ENCODE measurements around the gene PCNX2.
"Not testable (repeated sequence)": the region's sequence is repeated elsewhere in the genome, so short reads cannot be mapped to it uniquely, and the experiment has no call there.

PCNX2 gene

DNA sequence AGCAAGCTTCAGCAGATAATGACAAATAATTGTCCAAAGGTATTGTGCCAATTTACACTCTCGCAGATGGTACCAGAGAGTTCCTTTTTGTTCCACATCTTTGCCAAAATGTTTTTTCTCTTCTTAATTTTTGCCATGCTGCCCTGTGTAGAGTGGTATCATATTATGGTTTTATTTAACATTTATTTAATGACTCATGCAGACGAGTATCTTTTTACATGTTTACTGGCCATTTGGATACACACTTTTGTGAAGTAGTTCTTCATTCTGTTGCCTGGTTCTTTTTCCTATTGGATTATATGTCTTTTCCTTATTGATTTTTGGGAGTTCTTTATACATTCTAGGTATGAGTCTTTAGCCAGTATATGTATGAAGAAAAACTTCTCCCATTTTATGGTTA is 151.1 kb downstream of the PCNX2 start:
- no peak for DNase-seq

DNA sequence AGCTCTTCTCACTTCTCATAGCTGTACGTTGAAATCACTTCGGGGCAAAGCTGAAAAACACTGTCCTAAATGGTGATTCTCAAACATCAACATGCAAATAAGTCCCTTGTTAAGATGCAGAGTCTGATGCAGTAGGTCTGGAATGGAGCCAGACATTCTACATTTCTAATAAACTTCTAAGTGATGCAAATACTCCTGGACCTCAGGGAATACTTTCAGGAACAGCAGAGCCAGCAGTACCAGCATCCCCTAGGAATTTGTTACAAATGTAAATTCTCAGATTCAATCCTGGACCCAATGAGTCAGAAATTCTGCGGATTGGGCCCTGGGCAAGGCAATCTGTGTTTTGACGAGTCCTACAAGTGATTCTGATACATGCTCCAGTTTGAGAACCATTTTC is 152.3 kb downstream of the PCNX2 start:
- no peak for DNase-seq

DNA sequence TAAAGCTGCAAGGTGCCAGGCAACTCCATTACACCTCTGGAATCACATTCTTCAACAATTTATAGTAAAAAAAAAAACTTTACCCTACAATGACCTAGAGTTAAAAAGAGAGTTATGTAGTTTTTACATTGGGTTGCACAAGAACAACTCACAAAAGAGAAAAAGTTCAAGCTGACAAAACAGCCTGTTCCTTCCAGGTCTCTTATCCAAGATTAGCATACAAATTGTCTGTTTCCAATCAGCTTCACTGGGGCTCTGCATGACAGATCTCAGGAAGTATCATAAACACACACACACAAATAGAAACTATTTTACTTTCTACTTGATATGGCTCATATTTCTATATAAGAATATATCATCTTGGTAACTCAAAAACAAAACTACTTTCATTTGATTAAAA is 154.6 kb downstream of the PCNX2 start:
- no peak for DNase-seq

DNA sequence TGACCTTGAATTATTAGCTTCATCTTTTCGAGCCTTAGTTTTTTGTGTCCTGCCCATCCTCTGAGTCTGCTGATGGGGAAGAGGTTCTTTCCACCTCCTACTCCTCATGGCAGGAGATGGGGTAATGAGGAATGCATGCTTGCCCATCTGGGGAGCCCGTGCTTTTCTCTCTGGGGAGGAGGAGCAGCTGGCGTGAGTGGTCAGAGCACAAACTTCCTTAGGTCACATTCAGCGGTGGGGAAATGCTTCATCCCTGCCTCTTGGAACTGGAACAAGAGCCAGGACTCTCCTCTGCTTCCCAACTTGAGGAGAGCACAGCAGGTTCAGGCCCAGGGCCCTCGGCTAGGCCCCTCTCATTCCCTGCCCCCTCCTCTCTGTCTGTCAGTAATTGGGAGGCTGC is 155.0 kb downstream of the PCNX2 start:
- DNase-seq: no peak

DNA sequence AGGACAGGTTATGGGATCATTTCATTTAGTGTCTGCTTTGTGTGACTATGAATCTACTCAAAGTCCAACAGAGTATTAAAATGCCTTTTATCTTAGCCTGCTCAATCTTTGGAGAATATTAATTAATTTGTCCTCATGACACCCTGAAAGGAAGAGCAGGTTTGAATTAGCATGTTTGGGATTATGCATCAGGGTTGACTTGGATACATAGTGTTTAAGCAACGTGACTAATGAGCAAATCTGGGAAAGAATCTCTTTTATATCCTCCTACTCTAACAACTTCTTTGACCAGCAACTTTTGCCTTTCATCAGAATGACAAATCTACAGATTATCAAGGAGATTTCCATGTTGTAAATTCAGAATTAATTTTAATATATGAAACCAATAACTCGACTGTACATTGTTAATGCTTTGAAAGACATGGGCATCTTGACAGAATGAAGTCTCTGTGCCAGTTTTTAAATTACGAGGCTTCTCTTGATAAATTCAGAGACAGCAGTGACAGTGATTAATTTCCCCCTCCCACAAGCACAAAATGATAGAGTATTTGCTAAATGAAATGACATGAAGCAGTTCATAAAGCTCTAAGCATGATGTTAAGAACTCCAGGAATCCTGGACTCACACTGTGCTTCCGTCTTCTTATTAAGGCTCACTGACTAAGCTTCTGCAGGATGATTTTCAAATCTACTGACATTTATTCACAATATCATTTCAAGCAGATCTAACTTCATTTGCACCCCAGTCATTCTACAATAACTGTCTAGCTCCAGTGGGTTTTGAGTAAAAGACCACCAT is 156.5 kb downstream of the PCNX2 start:
- DNase-seq: no peak

DNA sequence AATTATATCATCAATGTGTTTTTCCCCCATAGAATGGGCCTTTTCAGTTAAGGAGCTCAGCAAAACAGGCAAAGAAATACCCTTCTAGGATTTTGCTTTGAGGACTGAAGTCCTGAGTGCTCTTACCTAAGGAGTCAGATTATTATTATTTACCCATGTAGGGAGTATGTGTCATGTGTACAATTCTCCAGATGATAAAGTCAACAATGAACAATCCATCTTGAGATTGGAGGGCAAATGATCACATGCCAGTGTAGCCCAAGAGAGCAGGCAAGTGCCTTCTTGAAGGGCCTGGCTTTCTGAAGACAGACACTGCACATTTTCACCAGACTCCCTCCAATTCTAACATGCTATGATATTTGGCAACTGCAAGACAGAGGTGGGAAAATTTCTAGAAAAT is 159.7 kb downstream of the PCNX2 start:
- DNase-seq: no peak

DNA sequence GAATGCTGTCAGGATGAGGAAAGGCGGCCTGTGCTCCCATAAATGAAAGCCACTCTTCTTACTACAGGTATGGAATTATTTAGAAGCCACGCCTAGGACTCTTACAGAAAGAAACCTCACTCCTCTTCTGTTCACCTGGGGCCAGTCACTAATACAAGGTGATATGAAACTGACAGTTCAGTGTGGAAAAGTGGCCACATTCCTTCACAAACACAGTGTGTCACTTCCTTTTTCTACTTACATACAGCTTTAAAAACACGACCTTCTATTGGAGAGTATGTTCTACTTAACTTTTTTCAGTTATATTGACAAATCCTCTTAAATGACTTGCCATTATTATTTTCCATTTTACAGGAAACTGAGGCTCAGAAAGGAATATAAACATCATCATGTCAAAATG is 163.1 kb downstream of the PCNX2 start:
- no peak for DNase-seq

DNA sequence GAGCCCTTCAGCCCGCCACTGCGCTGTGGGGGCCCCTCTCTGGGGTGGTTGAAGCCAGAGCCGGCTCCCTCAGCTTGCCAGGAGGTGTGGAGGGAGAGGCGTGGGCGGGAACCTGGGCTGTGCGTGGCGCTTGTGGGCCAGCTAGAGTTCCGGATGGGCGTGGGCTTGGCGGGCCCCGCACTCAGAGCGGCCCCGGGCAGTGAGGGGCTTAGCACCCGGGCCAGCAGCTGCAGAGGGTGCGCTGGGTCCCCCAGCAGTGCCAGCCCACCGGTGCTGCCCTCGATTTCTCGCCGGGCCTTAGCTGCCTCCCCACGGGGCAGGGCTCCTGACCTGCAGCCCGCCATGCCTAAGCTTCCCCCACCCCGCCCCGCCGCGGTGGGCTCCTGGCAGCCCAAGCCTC is 166.5 kb downstream of the PCNX2 start:
- not testable (repeated sequence) for DNase-seq

DNA sequence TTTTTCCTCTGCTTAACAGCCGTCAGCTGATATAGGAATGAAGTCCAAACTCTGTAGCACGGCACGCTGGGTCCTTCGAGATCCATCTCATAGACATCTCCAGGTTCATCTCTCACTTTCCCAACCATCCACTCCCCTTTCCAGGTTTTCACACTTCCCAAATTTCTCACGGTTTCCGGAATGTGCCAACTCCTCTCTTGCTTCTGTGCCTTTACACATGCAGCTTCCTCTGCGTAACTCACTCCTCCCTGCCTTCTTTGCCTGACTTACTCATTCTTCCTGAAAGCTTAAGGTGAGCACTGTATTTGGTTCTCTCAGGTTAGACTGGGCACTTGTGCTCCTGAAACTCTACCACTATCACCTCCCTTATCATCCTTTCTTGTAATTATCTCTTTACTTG is 168.4 kb downstream of the PCNX2 start:
- DNase-seq: no peak

DNA sequence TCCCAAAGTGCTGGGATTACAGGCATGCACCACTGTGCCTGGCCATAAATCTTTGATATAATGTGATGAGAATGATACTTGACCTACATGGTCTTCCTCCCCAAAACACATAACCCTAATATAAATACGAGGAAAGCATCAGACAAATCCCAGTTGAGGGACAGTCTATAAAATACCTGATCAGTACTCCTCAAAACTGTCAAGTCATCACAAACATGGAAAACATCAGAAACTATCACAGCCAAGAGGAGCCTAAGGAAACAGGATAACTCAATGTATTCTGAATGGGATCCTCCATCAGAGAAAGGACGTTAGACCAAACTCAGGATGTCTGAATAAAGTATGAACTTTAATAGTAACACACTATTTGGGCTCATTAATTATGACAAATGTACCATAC is 172.7 kb downstream of the PCNX2 start:
- no peak for DNase-seq

DNA sequence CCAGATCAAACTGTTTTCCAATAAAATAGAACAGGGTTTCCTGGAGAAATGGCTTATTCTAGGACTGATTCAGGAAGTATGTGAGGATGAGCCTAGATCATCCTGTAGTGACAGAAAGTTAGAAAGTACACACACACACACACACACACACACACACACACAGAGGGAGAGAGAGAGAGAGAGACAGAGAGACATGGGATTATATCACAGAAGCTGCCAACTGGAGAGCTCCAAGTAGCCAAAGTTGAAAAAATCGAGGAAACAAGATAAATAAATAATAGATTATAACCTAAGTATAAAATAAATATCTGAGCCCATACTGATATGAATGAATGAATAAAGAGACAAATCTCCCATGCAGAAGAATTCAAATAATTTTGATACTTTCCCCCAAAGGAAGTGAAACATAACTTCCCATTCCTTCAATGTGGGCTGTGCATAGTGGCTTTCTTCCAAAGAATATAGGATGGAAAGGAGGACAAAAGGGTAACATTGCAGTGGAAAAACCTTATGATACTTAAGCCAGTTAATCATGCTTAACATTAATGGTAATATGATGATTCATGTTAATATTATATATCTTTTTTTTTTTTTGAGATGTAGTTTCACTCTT is 173.5 kb downstream of the PCNX2 start:
- no peak for DNase-seq

DNA sequence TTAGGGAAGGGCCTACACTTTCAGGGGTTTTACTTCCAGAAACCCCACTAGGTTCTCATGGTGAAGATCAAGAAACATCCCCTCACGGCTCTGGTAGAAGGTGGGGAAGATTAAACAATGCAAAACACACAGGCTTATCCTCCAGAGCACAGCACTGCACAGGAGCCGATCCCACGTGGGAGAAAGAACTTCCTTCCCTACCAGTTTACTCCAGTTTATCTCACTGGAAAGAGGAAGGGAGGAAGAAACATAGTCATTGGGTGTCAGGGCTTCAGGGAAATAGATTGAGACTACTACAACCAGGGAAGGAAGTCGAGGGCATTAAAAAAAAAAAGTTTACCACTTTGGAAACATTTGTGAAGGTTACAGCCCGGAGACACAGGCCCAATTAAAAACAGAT is 180.7 kb downstream of the PCNX2 start:
- peak in 1 of 14 donors; percentile 7 for DNase-seq

DNA sequence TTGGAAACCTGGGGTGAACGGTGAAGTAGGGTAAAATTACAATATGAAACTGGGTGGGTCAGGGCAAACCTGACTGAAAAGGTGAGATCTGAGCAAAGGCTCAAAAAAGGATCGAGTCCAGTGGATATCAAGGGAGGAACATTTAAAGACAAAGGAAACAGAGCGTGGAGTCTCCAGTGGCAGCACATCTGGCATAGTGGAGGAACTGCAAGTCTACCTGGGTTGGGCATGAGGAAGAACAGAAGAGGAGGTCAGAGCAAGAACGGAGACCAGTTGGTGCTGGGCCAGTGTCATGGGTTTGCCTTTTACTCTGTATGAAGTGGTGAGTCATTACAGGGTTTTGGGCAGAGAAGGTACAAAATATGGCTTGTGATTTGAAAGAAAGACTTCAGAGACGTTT is 181.4 kb downstream of the PCNX2 start:
- no peak for DNase-seq

DNA sequence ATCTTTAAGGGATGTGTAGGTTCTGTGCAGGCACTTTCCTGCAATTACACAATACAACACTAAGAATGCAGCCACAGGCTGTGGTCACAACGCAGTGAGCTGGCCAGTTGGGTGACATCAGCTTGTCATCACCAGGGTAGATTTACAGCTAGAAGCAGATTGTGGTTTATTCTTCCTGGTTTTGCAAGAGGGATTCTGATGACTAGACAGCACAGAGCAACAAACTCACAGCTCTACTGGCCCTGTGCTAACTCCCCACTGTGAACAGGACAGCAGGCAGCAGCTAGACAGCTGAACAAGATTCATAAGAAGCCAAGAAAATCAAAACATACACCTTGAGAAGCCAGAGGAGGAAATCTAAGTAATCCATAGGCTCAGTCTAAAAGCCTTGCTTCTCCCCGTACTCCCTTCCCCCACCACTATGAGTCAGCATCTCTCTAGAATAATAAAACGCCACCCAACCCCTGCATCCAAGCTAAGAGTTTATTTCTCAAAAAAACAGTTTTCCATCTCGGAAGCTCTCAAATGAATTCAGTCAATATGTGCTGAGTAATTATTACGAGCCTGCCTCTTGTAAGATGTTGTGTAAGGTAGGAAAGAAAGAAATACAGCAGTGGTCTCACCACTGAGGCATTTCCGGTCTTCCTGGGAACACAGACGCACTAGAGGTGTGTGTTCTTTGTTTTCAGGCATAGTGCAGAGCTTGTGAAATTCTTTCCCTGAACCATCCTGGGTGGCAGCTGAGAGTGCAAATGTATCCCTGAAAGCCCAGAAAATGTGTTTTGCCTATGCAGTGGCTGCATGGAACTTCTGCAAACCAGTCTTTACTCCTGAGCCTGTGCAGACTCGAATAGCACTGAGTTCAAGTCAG is 182.3 kb downstream of the PCNX2 start:
- DNase-seq: peak in 10 of 14 donors; percentile 9 to 53 (median 38)

DNA sequence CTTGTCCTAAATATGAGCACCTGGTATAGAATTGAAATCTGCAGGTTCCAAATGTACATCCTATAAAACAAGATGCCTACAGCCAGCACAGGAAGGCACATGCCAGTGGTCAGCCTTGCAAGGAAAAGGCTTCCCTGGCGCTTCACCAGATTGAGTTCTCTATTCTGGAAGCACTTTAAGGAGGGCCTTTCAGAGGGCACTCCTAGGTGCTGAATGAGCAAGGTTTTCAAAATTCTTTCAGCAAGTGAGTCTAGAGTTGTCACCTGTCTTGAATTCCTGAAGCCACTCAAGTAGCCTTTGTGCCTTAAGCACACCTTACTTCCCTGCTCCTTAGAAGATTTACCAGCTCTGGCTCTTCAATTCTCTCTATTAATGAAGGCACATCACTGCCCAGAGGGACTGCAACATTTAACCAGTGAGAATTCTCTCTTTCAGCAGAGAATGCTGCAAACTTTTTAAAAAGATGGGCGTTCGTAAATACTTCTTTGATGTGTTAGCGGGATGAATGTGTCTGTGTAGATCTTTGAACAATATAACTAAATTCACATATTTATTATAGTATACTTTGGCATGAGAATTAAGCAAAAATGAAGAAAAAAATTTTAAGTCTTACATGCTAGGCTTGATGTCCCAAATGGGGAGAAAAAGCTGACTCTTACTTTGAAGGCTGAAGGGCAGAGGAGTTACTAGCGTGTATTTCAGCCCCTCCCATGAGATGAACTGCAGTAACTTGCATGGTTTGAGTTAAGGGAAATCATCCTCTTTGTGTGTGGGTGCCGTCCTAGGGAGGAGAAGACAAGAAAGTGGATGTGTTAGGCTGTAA is 183.1 kb downstream of the PCNX2 start:
- no peak for DNase-seq

DNA sequence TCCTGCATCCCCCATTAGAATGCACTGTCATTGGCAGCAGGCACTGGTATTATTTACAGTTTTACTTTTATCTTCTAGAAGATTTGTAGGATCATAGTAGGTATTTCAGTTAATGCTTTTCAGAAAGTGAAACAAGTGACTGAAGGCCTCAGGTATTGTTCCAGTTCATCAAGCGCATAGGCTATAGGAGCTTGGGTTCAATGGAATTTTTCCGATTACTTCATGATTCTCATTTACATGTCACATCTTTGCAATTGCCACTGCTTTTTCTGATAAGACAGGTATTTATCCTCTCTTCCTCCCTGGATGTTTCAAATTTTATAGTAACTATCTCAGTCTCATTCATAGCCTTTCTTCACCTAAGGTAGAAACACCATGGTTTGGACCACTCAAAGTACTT is 183.8 kb downstream of the PCNX2 start:
- no peak for DNase-seq

DNA sequence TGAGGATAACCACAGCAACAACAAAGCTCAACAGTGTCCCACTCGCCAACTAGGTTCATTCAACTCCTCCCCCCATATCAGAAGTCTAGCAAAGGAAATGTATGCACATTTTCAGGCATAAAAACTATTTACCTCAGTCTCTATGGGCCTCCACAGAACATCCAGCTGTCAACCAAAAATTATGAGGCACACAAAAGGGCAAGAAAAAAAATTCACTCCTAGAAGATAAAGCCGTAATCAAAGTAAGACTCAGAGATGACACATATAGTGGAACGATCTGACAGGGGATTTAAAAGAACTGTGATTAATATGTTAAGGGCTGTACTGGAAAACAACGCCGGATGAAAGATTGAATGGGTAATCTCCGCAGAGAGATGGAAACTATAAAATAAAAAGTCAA is 186.4 kb downstream of the PCNX2 start:
- no peak for DNase-seq

DNA sequence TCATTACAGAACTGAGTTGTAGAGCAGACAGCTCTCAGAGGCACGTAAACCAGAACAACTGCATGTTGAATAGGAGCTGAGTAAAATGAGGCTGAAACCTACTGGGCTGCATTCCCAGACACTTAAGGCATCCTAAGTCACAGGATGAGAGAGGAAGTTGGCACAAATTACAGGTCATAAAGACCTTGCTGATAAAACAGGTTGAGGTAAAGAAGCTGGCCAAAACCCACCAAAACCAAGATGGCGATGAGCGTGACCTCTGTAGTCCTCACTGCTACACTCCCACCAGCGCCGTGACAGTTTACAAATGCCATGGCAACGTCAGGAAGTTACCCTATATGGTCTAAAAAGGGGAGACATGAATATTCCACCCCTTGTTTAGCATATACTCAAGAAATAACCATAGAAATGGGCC is 187.8 kb downstream of the PCNX2 start:
- DNase-seq: not testable (repeated sequence)

DNA sequence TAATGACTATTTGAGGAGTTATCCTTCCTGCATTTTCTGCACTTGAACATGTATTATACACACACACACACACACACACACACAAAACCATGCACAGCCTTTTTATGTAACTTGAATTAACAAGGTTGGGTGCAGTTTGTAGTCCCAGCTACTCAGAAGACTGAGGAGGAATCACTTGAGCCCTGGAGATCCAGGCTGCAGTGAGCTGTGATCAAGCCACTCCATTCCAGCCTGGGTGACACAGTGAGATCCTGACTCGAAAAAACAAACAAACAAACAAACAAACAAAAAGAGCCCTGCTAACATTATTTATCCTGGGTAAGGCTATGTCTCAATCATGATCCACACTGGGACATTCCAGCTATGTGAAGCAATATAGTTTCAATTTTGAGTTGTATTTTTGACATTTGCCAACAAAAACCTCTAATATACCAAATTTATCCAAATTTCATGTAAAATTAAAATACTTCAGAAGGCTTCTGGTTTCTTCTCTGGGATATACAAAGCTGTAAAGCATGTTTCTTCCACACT is 188.3 kb downstream of the PCNX2 start:
- no peak for DNase-seq

DNA sequence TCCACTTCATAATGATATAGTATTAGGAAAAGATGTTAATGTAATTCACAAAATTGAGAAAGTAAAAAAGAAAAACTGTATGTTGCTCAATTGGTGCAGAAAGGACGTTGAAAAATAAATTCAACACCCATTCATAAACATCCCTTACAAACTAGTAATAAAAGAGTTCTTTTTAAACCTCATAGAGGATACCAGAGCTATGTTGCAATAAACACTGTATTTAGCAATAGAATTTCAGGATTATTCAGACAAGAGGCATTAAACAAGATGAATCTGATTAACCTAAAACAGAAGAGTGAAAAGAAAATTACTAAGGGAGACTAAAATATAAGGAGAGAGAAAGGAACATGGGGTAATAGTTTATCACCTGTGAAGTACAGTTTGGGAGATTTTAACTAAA is 190.3 kb downstream of the PCNX2 start:
- no peak for DNase-seq

DNA sequence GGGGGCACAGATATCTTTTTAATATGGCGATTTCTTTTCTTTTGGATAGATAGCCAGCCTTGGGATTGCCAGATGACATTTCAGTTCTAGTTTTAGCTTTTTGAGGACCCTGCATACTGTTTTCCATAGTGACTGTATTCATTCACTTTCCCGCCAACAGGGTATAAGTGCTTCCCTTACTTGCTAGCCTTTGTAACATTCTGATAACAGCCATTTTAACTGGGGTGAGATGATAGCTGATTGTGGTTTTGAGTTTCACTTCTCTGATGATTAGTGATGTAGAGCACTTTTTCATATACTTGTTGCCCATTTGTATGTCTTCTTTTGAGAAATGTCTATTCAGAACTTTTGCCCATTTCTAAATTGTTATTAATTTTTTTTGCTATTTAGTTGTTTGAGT is 193.2 kb downstream of the PCNX2 start:
- DNase-seq: no peak

DNA sequence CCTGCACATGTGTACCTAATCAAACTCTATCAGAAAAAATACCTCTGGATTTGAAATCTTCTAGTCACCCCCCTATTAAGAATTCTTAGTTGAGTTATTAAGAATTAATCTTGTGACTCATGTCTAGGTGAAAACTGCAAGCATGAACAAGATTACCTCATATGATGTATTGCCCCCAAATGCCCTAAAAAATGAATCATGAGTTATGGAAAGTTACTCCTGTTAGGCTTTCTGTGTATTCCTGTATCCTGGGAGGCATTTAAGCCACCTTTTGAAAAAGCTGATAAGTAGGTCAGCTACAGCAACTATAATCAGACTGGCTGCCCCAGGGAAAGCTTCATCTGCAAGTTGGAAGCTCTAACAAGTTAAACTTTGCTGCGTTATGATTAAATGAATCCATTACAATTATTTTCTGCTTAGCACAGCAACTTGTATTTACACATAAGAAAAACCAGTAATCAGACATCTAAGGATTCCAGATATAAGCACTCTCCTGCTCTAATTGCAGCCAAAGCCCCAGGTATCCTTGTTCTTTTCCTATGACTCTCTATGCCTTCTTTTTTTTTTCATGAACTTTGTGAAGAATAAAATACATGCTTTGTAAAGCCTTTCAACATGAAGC is 197.5 kb downstream of the PCNX2 start:
- DNase-seq: no peak
